Prostate gland (tissue), 2 donors: ENCODE data around the gene CCDC183. TPM values are rescaled to one million over a fixed set of nuclear protein-coding genes. Genes with fewer than 3 reads are reported as not detected.
"Not testable (repeated sequence)": the region's sequence is repeated elsewhere in the genome, so short reads cannot be mapped to it uniquely, and the experiment has no call there.

Experiments
- DNase-seq: peaks from one replicate; pipeline ENCODE4 v3.0.0-alpha.2; 2019; ENCODE audit warnings: low spot score
- H3K27ac ChIP-seq, 2 donors: fragments of 200-600 bp; sonication (generic); 2 replicates each; pipeline ENCODE4 v1.5.1; 2017 to 2019
- H3K27me3 ChIP-seq: fragments of 200-600 bp; sonication (generic); replicated peaks from 2 replicates; pipeline ENCODE4 v1.5.1; 2019; ENCODE audit not compliant: insufficient read depth
- H3K36me3 ChIP-seq, 2 donors: fragments of 200-600 bp; sonication (generic); 1 replicate in 1 of 2; 2 replicates in 1 of 2; pipeline versions ENCODE4 v1.5.1 to v1.8.1; 2017 to 2019
- H3K4me1 ChIP-seq: fragments of 200-600 bp; sonication (generic); replicated peaks from 2 replicates; pipeline ENCODE4 v1.5.1; 2019
- H3K4me3 ChIP-seq, 2 donors: fragments of 200-600 bp; sonication (generic); 2 replicates each; pipeline ENCODE4 v1.5.1; 2017 to 2019
- H3K9me3 ChIP-seq: fragments of 200-600 bp; sonication (generic); 2 replicates; pipeline ENCODE4 v1.5.1; 2017
- POLR2A ChIP-seq: fragments of 450-650 bp; IDR thresholded peaks from one replicate; pipeline ENCODE4 v1.6.1; 2016; ENCODE audit warnings: antibody characterized with exemption, mild to moderate bottlenecking
- POLR2AphosphoS5 ChIP-seq: sonication (generic); formaldehyde crosslinking; IDR thresholded peaks from one replicate; pipeline ENCODE4 v1.6.1; 2017; ENCODE audit warnings: antibody characterized with exemption
- WGBS: methylation state at CpG from one replicate; pipeline ENCODE4 v1.1.5; 2018; 5-methylcytosine and 5-hydroxymethylcytosine counted together
- intact Hi-C: fragments of 100-400 bp; cut with DNase I; formaldehyde crosslinking; loops from one replicate; pipeline ENCODE4 v1.14.2; 2022
- total RNA-seq, 2 donors: library from RNA; depleted of rRNA; stranded (reverse); fragments of >200 nt; gene quantifications; one replicate each; pipeline ENCODE4 v1.1.0, GENCODE V29; 2016
- TF ChIP-seq, protein P1 (sequence below), 4 experiments: fragments of 200-600 bp in 2 of 4; fragments of 450-650 bp in 2 of 4; sonication (generic) in 2 of 4; IDR thresholded peaks; 1 replicate in 3 of 4; 2 replicates in 1 of 4; pipeline ENCODE4 v1.5.1; 2016 to 2019; ENCODE audit warnings: antibody characterized with exemption in 4 of 4, mild to moderate bottlenecking in 2 of 4, moderate library complexity in 2 of 4

Gene CCDC183
- total RNA-seq, 2 donors from 2014 or later = 9.5 to 45.0 TPM

DNA sequence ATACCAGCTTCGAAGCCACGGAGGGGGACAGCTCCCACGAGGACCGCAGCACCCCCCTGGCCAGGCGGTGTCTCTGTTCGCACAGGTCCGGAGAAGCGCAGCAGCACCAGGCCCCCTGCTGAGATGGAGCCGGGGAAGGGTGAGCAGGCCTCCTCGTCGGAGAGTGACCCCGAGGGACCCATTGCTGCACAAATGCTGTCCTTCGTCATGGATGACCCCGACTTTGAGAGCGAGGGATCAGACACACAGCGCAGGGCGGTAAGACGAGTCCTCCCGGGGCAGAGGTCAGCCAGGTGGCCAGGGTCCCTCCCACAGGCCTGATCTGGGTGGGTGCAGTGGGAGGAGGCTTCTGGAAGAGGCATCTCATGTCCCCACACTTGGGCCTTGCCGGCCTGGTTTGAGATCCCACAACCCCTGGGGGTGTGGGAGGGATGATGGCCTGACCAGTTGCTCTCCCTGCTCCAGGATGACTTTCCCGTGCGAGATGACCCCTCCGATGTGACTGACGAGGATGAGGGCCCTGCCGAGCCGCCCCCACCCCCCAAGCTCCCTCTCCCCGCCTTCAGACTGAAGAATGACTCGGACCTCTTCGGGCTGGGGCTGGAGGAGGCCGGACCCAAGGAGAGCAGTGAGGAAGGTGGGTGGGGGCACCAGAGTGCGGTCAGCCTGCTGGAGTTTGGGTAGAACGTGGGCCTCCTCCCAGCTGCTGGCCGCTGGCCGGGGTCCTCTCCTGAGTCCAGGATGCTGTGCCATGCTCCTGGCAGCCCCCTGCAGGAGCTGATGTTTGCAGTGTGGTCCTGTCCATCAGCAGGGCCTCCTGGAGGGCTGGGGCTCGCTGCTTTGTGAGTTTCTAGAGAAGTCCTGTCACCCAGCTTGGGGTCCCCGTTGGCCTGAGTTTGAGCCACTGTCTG is 43.3 kb downstream of the CCDC183 start:
- H3K4me3 ChIP-seq = no peak overlapping the region
- 83% methylated on average over 36 of the region's 36 CpGs for WGBS
- intact Hi-C loops = loop anchor here (5.0 to 10.0 kb wide), 2 partner anchors 115 to 198 kb away; no protein-coding TSS in a partner anchor
- H3K36me3 ChIP-seq = peaks cover 0 to 3% of the 10 kb centered on the region in 2 donors
- no peaks in the 10 kb centered on the region for H3K9me3 ChIP-seq
- H3K27ac ChIP-seq = peak overlapping the region in 1 of 2 donors; percentile 55
- DNase-seq = no peak
- H3K27me3 ChIP-seq = no peaks in the 10 kb centered on the region
- H3K4me1 ChIP-seq = peaks cover 13% of the 10 kb centered on the region
- TF ChIP-seq POLR2AphosphoS5 (no peak), POLR2A (no peak)
- TF ChIP-seq, protein P1, sequence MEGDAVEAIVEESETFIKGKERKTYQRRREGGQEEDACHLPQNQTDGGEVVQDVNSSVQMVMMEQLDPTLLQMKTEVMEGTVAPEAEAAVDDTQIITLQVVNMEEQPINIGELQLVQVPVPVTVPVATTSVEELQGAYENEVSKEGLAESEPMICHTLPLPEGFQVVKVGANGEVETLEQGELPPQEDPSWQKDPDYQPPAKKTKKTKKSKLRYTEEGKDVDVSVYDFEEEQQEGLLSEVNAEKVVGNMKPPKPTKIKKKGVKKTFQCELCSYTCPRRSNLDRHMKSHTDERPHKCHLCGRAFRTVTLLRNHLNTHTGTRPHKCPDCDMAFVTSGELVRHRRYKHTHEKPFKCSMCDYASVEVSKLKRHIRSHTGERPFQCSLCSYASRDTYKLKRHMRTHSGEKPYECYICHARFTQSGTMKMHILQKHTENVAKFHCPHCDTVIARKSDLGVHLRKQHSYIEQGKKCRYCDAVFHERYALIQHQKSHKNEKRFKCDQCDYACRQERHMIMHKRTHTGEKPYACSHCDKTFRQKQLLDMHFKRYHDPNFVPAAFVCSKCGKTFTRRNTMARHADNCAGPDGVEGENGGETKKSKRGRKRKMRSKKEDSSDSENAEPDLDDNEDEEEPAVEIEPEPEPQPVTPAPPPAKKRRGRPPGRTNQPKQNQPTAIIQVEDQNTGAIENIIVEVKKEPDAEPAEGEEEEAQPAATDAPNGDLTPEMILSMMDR (IDR thresholded peaks at IDR 0.05) = no peak

- DNase-seq = no peak
- WGBS = 59% methylated on average over 30 of the region's 32 CpGs
- Histone ChIP-seq H3K4me1 (peaks cover 13% of the 10 kb centered on the region), H3K4me3 (no peak overlapping the region), H3K27ac (peak overlapping the region; percentile 36 to 55), H3K9me3 (no peaks in the 10 kb centered on the region), H3K36me3 (peaks cover 0 to 3% of the 10 kb centered on the region in 2 donors), H3K27me3 (no peaks in the 10 kb centered on the region)
- intact Hi-C loops = loop anchor here (5.0 to 10.0 kb wide), 2 partner anchors 116 to 197 kb away; no protein-coding TSS in a partner anchor
- TF ChIP-seq, protein P1 (IDR thresholded peaks at IDR 0.05) = no peak
- peak; percentile 10 for TF ChIP-seq POLR2AphosphoS5
These were observed 44.2 kb downstream of the CCDC183 start for GRCh38 chr9:136840140-136840876.

DNA sequence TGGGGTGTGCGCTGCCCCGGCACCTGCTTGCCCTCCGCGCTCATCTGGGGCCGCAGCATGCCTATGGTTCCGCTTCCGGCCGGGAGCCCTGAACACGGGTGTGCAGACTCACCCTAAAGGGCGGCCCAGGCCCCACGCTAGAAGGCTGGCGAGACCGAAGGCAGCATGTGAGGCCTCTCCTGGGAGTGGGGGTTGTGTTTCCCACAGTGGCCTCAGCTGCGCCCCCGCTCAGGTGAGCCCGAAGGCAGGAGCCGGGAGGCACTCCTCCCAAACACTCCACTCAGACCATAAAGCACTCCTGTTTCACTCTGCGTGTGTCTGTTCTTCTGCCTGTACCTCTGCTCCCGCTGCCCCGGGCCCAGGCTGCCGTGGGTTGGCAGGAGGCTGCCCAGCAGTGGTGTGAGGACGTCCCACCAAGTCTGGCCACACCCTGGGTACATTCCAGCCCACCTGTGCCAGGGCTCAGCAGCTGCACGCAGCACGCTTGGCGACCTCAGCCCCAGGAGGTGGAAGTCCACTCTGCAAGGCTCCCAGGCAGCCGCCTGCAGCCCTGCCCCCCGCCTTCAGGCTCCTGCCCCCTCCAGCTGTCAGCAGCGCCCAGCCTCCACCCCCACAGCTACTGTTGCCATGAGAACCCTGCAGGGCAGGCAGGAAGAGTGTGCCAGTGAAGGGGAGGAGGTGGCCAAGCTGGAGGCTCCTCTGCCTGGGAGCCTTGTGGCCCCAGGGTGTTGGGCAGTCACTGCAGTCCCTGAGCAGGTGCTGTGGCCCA is 44.9 kb downstream of the CCDC183 start:
- 61% methylated on average over 28 of the region's 28 CpGs for WGBS
- Histone ChIP-seq H3K9me3 (no peaks in the 10 kb centered on the region), H3K27ac (peak overlapping the region; percentile 36 to 55), H3K27me3 (no peaks in the 10 kb centered on the region), H3K36me3 (peaks cover 0 to 3% of the 10 kb centered on the region in 2 donors), H3K4me1 (peaks cover 13% of the 10 kb centered on the region), H3K4me3 (no peak overlapping the region)
- TF ChIP-seq, protein P1 (IDR thresholded peaks at IDR 0.05) = no peak
- TF ChIP-seq POLR2AphosphoS5 = no peak
- TF ChIP-seq POLR2A = no peak
- DNase-seq = no peak
- intact Hi-C loops = loop anchor here (5.0 to 10.0 kb wide), 2 partner anchors 116 to 196 kb away; no protein-coding TSS in a partner anchor

GRCh38 chr9:136841646-136842379 is 45.7 kb downstream of the CCDC183 start:
- H3K9me3 ChIP-seq, DNase-seq, H3K27me3 ChIP-seq, H3K4me3 ChIP-seq, H3K36me3 ChIP-seq: not testable (repeated sequence)
- Histone ChIP-seq H3K27ac (peak overlapping the region; percentile 36 to 55), H3K4me1 (peaks cover 13% of the 10 kb centered on the region)
- 51% methylated on average over 14 of the region's 16 CpGs for WGBS
- intact Hi-C loops = loop anchor here (5.0 to 10.0 kb wide), 2 partner anchors 117 to 195 kb away; no protein-coding TSS in a partner anchor
